Effector memory CD8-positive, alpha-beta T cell (primary cell): ENCODE results near the gene RBM8A.
A peak's percentile ranks its signal among the peaks of the same experiment; 100 is the strongest.

Source experiments
- ATAC-seq: fragments of 150-1000 bp; cut with Tn5 transposase; replicated peaks from 2 replicates; pipeline ENCODE4 v1.10.0; 2021; ENCODE audit warnings: mild to moderate bottlenecking, moderate library complexity
- DNase-seq, 3 experiments: peaks; one replicate each; pipeline ENCODE4 v3.0.0; 2021
- H3K27ac Mint-ChIP-seq, 2 donors: one replicate each; pipeline ENCODE4 v1.8.0; 2022; ENCODE audit warnings: mild to moderate bottlenecking in 2 of 2, mixed read lengths in 2 of 2, moderate library complexity in 2 of 2
- H3K27me3 Mint-ChIP-seq, 2 donors: one replicate each; pipeline ENCODE4 v1.8.0; 2022; ENCODE audit warnings: mixed read lengths in 2 of 2
- H3K36me3 Mint-ChIP-seq: one replicate; pipeline ENCODE4 v1.8.0; 2022; ENCODE audit warnings: mild to moderate bottlenecking, moderate library complexity, mixed read lengths; ENCODE audit not compliant: insufficient read depth
- H3K4me1 Mint-ChIP-seq, 2 donors: one replicate each; pipeline ENCODE4 v1.8.0; 2022; ENCODE audit warnings: low read depth in 2 of 2, mixed read lengths in 2 of 2
- H3K4me3 Mint-ChIP-seq, 2 donors: one replicate each; pipeline ENCODE4 v1.8.0; 2022; ENCODE audit warnings: mild to moderate bottlenecking in 2 of 2, mixed read lengths in 2 of 2, moderate library complexity in 2 of 2
- H3K9me3 Mint-ChIP-seq, 2 donors: one replicate each; pipeline ENCODE4 v1.8.0; 2022; ENCODE audit warnings: mixed read lengths in 2 of 2
- total RNA-seq, 9 experiments: gene quantifications; one replicate each; lab custom pipeline; 2026; lab: John Stamatoyannopoulos, UW

RBM8A gene
- 43.9 to 181 (median 72.0) reads per million in 9 experiments for total RNA-seq

DNA sequence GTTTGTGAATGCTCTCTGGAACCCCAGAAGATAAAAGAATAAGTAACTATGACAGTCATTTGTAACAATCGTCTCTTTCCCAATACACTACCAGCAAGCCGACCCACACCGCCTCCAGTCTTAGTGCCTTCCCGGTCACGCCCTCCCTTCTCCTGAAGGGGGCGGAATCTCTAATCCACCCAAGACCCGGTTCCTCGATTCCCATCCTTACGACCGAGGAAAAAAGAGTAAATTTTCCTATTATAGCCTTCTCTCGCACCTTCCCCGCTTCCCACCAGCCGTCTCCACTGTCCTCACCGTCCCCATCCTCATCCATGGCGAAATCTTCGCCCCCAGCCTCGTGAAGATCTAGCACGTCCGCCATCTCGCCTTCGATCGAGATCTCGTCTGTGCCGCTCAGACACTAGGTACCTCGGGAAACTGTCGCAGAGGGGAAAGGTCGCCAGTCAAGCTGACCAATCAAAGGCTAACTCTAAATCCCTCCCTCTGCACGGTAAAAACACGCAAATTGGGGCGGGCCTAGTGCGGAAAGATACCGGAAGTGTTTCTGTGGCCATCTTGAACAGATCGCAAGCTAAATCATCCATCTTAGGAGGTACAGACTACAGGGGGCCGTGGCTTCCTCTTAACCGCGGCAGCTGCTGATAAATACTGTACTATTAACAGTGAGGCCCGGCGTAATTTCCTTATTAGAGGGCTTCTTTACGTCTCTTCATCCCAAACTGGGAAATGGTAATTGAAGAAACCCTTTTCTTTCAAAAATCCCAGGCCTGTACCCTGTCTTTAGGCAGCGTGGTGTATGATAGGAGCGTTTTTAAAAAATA, at the start of gene RBM8A:
Gene RBM8A, minus strand, starts transcription at position 422 of the 824 bp plus-strand sequence. Its CDS starts 58 bp downstream, at position 364.
- Mint-ChIP-seq H3K27me3 (no peaks in the 10 kb centered on the region), H3K4me1 (peaks cover 16 to 19% of the 10 kb centered on the region in 2 donors), H3K4me3 (no peak within 1 kb of the TSS), H3K9me3 (no peaks in the 10 kb centered on the region), H3K27ac (no peak within 1 kb of the TSS), H3K36me3 (peaks cover 27% of the 10 kb centered on the region)
- ATAC-seq (peak; percentile 96), DNase-seq (peak; percentile 92 to 94 (median 93))

DNA sequence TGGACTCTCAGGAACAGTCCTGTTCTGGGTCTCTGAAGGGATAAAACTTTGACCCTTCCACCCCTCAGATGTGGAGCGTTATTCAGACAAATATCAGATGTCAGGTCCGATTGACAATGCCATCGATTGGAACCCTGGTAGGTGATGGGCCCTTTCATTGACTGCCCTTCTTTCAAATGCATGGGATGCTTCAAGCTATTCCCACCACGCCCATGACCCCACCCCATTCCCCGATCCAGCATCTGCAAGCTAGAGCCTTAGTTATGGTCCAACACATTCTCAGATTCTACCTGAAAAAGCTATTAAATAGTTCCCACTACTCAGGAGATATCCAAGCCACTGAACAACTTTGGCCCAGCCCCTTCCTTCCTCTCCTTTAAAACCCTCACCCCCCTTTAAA, 49.7 kb upstream of the RBM8A start:
- no peak for DNase-seq
- H3K27ac Mint-ChIP-seq, result no peak overlapping the region
- peaks cover 8 to 15% of the 10 kb centered on the region in 2 donors for H3K4me1 Mint-ChIP-seq
- ATAC-seq, result no peak
- peaks cover 11% of the 10 kb centered on the region for H3K36me3 Mint-ChIP-seq
- no peak overlapping the region for H3K4me3 Mint-ChIP-seq
- H3K9me3 Mint-ChIP-seq, result no peaks in the 10 kb centered on the region
- H3K27me3 Mint-ChIP-seq, result no peaks in the 10 kb centered on the region

DNA sequence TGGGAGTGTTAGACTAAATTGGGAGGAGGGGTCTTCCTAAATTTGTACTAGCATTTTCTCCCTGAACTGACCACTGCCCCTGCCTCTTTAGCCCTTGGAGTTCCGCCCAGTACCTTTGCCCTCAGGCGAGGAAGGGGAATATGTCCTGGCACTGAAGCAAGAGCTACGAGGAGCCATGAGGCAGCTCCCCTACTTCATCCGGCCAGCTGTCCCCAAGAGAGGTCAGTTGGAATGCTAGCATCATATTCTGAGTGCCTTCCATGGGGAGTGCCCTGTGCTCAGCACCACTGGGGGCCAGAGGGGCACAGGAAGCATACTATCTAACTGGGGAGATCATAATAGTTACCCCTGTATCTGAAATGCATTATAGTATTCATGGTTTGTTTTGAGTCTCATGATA, 47.9 kb upstream of the RBM8A start:
- Mint-ChIP-seq H3K27me3 (no peaks in the 10 kb centered on the region), H3K9me3 (no peaks in the 10 kb centered on the region), H3K36me3 (peaks cover 11% of the 10 kb centered on the region), H3K4me1 (peaks cover 1 to 13% of the 10 kb centered on the region in 2 donors), H3K27ac (peak overlapping the region in 1 of 2 donors; percentile 58), H3K4me3 (no peak overlapping the region)
- ATAC-seq (no peak), DNase-seq (no peak)

DNA sequence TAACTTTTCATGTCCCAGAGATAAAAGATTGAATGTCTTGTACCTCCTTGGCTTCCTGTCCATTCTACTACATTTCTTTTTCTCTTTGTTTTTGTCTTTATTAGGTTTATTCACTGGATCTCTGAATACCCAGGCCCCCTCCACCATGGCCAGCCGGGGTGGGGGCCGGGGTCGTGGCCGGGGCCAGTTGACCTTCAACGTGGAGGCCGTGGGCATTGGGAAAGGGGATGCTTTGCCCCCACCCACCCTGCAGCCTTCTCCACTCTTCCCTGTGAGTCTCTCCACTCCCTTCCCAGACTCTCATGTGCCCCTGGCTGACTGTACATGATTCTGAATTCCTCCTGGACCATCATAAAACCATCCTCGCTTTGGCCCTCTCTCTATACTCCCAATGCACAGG, 47.4 kb upstream of the RBM8A start:
- Mint-ChIP-seq H3K27me3 (no peaks in the 10 kb centered on the region), H3K27ac (peak overlapping the region in 1 of 2 donors; percentile 58), H3K9me3 (no peaks in the 10 kb centered on the region), H3K36me3 (peaks cover 11% of the 10 kb centered on the region), H3K4me1 (peaks cover 1 to 13% of the 10 kb centered on the region in 2 donors), H3K4me3 (no peak overlapping the region)
- DNase-seq (no peak), ATAC-seq (no peak)

DNA sequence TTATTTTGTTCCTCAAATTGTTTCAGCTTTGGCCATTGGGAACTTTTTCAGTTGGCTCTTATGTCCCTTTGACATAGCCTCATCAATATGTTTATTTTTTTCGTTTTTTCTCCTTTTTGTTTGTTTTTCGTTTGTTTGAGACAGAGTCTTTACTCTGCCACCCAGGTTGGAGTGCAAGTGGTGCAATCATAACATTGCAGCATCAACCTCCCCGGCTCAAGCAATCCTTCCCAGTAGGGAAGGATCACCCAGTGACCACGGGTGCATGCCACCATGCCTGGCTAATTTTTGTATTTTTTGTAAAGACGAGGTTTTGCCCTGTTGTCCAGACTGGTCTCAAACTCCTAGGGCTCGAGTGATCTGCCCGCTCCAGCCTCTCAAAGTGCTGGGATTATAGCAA, 45.3 kb upstream of the RBM8A start:
- Mint-ChIP-seq H3K4me3 (no peak overlapping the region), H3K4me1 (peaks cover 4 to 13% of the 10 kb centered on the region in 2 donors), H3K36me3 (peaks cover 8% of the 10 kb centered on the region), H3K27me3 (no peaks in the 10 kb centered on the region), H3K9me3 (no peaks in the 10 kb centered on the region), H3K27ac (peak overlapping the region in 1 of 2 donors; percentile 33)
- no peak for ATAC-seq
- DNase-seq, result no peak

DNA sequence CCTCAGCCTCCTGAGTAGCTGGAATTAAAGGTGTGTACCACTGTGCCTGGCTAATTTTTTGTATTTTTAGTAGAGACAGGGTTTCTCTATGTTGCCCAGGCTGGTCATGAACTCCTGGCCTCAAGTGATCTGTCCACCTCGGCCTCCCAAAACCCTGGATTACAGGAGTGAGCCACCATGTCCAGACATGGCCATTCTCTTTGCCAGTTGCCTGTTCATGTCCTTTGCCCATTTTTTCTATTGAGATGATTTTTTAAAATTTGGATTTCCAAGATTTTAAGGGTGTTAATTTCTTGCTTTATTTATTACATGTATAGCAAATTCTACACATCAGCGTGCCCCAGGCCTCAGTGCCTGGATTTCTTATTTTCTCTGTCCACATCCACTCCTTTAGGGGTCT, 40.0 kb upstream of the RBM8A start:
- peak overlapping the region in 1 of 2 donors; percentile 25 for H3K4me3 Mint-ChIP-seq
- no peak overlapping the region for H3K27ac Mint-ChIP-seq

DNA sequence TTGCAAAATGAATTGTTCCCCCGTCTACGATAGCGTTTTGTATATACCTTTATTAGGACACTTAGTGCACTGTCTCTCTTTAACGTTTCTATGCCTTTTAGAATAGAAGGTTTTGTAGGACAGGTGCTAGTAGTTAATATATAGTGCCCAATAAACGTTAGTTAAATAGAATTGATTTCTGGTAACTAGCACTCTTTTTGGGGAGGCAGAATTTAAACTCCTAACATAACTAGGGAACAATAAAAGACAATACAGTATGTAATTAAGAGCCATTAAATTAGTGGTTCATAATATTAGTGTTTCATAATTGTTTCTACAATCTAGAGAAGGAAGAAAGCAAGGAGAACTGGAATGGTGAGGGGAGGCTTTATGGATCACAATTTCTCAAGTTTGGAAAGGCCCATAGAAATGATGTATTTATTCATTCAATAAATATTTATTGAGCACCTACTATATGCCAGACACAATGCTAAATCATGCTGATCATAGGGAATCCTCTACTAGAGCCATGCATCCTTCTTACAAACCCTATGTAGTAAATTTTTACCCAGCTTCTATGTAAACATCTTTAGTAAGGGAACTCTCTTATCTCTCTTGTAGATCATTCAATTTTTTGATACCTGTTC, 37.9 kb upstream of the RBM8A start:
- Mint-ChIP-seq H3K4me3 (peak overlapping the region; percentile 96 to 99), H3K9me3 (no peaks in the 10 kb centered on the region), H3K36me3 (no peaks in the 10 kb centered on the region), H3K27me3 (no peaks in the 10 kb centered on the region), H3K27ac (peak overlapping the region; percentile 89 to 93), H3K4me1 (peaks cover 33 to 42% of the 10 kb centered on the region in 2 donors)
- ATAC-seq (no peak), DNase-seq (no peak)

More for the DNA sequence above, 40.0 kb upstream of the RBM8A start:
- no peaks in the 10 kb centered on the region for H3K36me3 Mint-ChIP-seq
- H3K27me3 Mint-ChIP-seq, result no peaks in the 10 kb centered on the region
- DNase-seq (no peak), ATAC-seq (no peak)
- no peaks in the 10 kb centered on the region for H3K9me3 Mint-ChIP-seq
- H3K4me1 Mint-ChIP-seq, result peaks cover 26 to 29% of the 10 kb centered on the region in 2 donors

DNA sequence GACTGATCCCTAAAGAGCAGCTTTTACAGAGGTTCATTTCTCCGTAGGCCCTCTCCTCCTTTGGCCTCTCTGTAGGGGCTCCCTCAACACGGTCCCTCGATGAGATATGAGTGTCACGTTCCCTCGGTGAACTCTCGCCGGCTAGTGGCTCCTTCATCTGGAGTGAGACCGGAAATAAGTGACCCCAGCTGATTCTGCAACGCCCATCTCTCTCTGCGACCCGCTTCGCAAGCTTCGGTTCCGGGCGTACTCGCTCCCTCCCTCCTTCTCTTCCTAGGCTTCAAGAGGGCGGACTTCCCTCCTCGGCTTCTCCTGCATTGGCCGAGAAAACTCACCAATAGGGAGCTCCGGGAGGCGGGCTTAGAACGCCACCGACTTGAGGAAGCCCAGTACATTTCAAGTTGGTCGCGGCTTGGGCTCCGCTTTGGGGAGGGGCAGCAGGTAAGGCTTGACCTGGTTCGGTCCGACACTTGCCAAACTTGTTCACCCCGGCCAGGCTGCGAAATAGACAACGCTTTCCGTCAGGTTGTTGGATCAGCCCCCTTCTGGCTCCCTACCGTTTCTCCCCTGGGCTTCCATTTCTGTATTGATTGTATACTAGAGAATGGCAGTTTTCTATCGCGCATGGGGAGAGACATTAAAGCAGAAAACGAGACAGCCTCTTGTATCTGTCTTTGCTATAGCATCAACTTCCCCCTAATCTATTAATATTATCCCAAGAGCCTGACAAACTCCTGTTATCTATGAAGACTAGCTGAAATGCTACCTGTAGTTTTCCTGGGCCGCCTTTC, 37.2 kb upstream of the RBM8A start, which contains the start of the genes ANKRD34A and POLR3GL:
Gene ANKRD34A, minus strand, starts transcription at position 248 of the 791 bp plus-strand sequence. CDS start 2,816 bp downstream, outside the sequence.
Gene POLR3GL, plus strand, starts transcription at position 363 of the 791 bp plus-strand sequence. CDS start 10,176 bp downstream, outside the sequence.
- no peaks in the 10 kb centered on the region for H3K27me3 Mint-ChIP-seq
- H3K4me1 Mint-ChIP-seq, result peaks cover 39 to 45% of the 10 kb centered on the region in 2 donors

DNA sequence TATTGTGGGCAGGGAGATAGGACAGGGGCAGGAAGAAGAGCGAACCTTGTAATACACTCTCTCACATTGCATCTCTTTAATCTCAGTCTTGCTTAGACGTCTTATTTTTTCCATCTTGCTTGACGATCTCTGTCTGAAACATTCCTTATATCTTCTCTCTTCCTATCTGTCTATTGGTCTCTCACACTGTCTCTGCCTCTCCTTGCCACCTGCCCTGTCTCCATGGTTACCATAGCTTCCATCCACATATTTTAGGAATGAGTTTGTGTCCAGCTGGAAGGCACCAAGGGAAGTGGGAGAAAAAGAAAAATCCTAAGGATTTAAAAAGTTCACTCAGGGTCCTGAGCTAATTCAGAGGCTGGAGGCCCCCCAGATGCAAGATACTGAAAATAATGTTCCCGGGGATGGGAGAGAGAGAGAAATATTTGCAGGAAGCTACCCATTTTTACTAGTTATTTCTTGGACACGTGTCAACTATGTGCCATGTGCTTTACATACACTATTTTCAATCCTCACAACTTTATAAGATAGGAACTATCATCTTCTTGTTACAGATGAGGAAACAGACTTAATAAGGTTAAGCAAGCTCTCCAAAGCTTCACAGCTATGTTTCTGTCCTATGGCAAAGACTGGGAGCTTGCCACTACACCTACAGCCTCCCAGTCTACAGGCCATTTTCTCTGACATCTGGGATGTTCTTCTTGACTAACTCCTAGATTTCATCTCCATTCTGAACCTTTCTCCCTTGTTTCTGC, 36.2 kb upstream of the RBM8A start:
- peaks cover 50 to 54% of the 10 kb centered on the region in 2 donors for H3K4me1 Mint-ChIP-seq
- no peak for DNase-seq
- H3K4me3 Mint-ChIP-seq, result peak overlapping the region; percentile 96 to 99
- no peaks in the 10 kb centered on the region for H3K9me3 Mint-ChIP-seq
- peaks cover 2% of the 10 kb centered on the region for H3K36me3 Mint-ChIP-seq
- no peak for ATAC-seq
- no peaks in the 10 kb centered on the region for H3K27me3 Mint-ChIP-seq
- peak overlapping the region; percentile 89 to 93 for H3K27ac Mint-ChIP-seq

More for the DNA sequence above, 37.2 kb upstream of the RBM8A start, which contains the start of the genes ANKRD34A and POLR3GL:
- H3K9me3 Mint-ChIP-seq, result no peaks in the 10 kb centered on the region
- H3K36me3 Mint-ChIP-seq, result no peaks in the 10 kb centered on the region
- ATAC-seq (peak; percentile 90), DNase-seq (peak; percentile 85 to 91 (median 91))
- H3K4me3 Mint-ChIP-seq, result peak within 1 kb of the TSS; percentile 96 to 99
- peak within 1 kb of the TSS; percentile 89 to 93 for H3K27ac Mint-ChIP-seq

DNA sequence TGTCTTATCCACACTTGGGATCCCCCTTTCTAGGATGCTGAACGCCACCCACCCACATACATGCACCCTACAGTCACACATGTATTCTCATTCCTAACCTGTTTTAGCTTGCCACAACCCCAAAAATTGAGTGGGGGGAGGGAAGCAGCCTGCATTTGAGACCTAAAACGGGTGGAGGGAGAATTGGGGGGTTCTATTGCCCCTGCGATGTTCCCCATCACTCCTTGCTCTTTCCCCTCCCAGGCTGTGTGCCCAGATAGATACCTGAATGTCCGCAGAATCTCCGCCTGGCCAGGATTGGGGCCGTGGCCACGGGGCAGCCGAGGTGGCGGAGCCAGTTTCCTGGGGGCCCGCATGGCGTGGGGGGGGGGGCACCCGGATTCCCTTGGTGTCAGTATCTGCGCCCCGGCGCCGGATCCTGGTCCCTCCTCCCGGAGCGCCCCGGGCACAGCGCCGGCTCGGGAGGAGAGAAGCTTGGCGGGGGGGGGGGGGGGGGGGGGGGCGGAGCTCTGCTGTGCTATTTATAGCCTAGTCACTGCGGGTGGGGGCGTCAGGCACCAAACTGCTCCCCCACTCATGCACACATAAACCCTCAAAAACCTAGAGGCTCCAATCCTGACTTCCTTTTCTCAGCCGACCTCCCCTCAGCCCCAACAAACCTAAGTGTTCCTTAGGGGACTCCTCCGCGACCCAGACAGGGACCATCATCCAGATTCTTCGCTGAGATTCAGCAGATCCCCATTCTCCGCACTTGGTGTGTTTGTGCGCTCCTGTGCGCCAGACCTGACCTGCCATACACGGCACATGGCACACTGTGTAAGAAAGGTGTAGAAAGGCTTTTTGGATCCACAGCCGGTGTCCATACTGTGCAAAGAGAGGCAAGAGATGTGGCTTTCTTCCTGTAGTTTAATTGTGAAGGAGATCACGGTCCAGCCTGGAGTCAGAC, 35.1 kb upstream of the RBM8A start:
- H3K36me3 Mint-ChIP-seq, result peaks cover 7% of the 10 kb centered on the region
- ATAC-seq, result no peak
- no peaks in the 10 kb centered on the region for H3K27me3 Mint-ChIP-seq
- H3K4me1 Mint-ChIP-seq, result peaks cover 56 to 57% of the 10 kb centered on the region in 2 donors
- H3K27ac Mint-ChIP-seq, result peak overlapping the region; percentile 92 to 93
- no peaks in the 10 kb centered on the region for H3K9me3 Mint-ChIP-seq
- no peak for DNase-seq
- H3K4me3 Mint-ChIP-seq, result peak overlapping the region; percentile 96 to 99

DNA sequence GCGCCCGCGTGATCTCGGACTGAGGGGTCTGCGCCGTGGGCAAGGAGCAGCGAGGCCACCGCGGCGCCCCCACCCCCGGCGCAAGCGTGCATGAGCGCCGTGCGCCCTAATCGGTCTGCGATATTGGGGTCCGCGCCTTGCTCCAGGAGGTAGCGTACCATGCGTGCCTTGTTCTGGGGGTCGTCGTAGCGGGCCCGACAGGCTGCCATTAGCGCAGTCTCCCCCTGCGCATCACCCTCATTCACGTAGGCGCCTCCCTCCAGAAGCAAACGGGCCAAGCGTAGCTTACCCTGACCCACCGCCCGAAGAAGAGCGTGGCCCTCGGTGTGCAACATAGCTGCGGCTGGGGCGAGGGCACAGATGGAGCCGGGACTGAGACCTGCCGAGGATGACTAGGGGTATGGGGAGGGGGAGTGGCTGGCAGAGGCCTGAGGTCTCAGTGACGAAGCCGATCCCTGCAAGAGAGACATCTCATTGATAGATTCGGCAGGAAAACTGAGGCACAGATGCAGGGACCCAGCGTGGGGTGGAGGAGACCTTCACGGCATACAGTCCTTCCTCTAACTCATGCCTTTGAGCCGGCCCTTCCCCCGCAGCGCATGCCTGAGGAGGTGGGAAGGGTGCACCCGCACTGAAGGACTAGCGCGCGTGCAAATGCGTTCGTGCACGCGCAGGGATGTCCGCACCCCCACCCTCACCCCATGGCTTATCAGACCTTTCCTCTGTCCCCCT, 34.3 kb upstream of the RBM8A start:
- Mint-ChIP-seq H3K4me3 (peak overlapping the region; percentile 96 to 99), H3K27ac (peak overlapping the region; percentile 92 to 93), H3K36me3 (peaks cover 10% of the 10 kb centered on the region), H3K4me1 (peaks cover 63% of the 10 kb centered on the region in 2 donors), H3K27me3 (no peaks in the 10 kb centered on the region), H3K9me3 (no peaks in the 10 kb centered on the region)
- DNase-seq, result peak in 1 of 3 experiments; percentile 30
- ATAC-seq, result no peak
